Measurements from ENCODE around the gene RREB1.

- TF ChIP-seq, protein P1, sequence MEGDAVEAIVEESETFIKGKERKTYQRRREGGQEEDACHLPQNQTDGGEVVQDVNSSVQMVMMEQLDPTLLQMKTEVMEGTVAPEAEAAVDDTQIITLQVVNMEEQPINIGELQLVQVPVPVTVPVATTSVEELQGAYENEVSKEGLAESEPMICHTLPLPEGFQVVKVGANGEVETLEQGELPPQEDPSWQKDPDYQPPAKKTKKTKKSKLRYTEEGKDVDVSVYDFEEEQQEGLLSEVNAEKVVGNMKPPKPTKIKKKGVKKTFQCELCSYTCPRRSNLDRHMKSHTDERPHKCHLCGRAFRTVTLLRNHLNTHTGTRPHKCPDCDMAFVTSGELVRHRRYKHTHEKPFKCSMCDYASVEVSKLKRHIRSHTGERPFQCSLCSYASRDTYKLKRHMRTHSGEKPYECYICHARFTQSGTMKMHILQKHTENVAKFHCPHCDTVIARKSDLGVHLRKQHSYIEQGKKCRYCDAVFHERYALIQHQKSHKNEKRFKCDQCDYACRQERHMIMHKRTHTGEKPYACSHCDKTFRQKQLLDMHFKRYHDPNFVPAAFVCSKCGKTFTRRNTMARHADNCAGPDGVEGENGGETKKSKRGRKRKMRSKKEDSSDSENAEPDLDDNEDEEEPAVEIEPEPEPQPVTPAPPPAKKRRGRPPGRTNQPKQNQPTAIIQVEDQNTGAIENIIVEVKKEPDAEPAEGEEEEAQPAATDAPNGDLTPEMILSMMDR (conservative IDR thresholded peaks at IDR 0.05; ENCODE audit: low read depth, low read length), result peak; percentile 64
- TF ChIP-seq POLR2A (IDR thresholded peaks at IDR 0.05; ENCODE audit: low read depth, low read length) (no peak), SMC3 (IDR thresholded peaks at IDR 0.05; ENCODE audit: low read depth, low read length) (peak; percentile 67), MXI1 (IDR thresholded peaks at IDR 0.05; ENCODE audit: borderline replicate concordance, low read depth, low read length) (peak; percentile 88), NFE2L2 (IDR thresholded peaks at IDR 0.05; ENCODE audit: low read depth, low read length) (no peak), MAZ (IDR thresholded peaks at IDR 0.05; ENCODE audit: borderline replicate concordance, low read depth, low read length) (no peak), BHLHE40 (IDR thresholded peaks at IDR 0.05; ENCODE audit: low read depth, low read length) (no peak), RCOR1 (IDR thresholded peaks at IDR 0.05; ENCODE audit: insufficient replicate concordance, low read length) (no peak), RAD21 (IDR thresholded peaks at IDR 0.05; ENCODE audit: low read length) (peak; percentile 65), USF2 (IDR thresholded peaks at IDR 0.05; ENCODE audit: low read depth, low read length) (peak; percentile 50; the same call in 1 of the 2 replicates), MAFK (IDR thresholded peaks at IDR 0.05; ENCODE audit: low read depth, low read length) (no peak), CEBPB (IDR thresholded peaks at IDR 0.05; ENCODE audit: low read depth, low read length) (no peak)
- TF ChIP-seq, protein P2, sequence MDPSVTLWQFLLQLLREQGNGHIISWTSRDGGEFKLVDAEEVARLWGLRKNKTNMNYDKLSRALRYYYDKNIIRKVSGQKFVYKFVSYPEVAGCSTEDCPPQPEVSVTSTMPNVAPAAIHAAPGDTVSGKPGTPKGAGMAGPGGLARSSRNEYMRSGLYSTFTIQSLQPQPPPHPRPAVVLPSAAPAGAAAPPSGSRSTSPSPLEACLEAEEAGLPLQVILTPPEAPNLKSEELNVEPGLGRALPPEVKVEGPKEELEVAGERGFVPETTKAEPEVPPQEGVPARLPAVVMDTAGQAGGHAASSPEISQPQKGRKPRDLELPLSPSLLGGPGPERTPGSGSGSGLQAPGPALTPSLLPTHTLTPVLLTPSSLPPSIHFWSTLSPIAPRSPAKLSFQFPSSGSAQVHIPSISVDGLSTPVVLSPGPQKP (IDR thresholded peaks at IDR 0.05; ENCODE audit: borderline replicate concordance, low read depth, low read length), result no peak
Observed at GRCh38 chr6:7238900-7239589, 131.3 kb downstream of the RREB1 start.
